GM12878 (cell line): ENCODE data around the gene SPINK5. TPM values are rescaled to one million over a fixed set of nuclear protein-coding genes. Genes with fewer than 3 reads are reported as not detected.

ENCODE experiments used
- ATAC-seq: fragments of 200-7000 bp; cut with Tn5 transposase; 3 replicates; pipeline ENCODE4 v1.9.1; 2020; ENCODE audit warnings: mild to moderate bottlenecking, moderate library complexity
- BruUV-seq: library from RNA; stranded (reverse); fragments of 400-500 nt; replicated peaks from 2 replicates; lab custom pipeline; 2021; lab: Mats Ljungman, UMichigan
- CTCF ChIA-PET: fragments of 300-600 bp; sonication (Branson Sonifier 250); formaldehyde crosslinking; extraction: SDS; loops from one replicate; lab custom pipeline; 2021; ENCODE audit warnings: inconsistent platforms; lab: Yijun Ruan, JAX
- POLR2A ChIA-PET: fragments of 350-600 bp; formaldehyde crosslinking; extraction: SDS; loops from one replicate; lab custom pipeline; 2021; ENCODE audit warnings: inconsistent platforms; lab: Charles Lee
- RAD21 ChIA-PET: fragments of 300-600 bp; sonication (Branson Sonifier 250); formaldehyde crosslinking; loops from one replicate; lab custom pipeline; 2023; ENCODE audit warnings: antibody characterized with exemption; ENCODE audit not compliant: unreplicated experiment; lab: Charles Lee
- SMC1A ChIA-PET: fragments of 300-600 bp; sonication (Branson Sonifier 250); formaldehyde crosslinking; loops from one replicate; lab custom pipeline; 2023; ENCODE audit not compliant: unreplicated experiment, uncharacterized antibody; lab: Charles Lee
- DNase-seq: peaks from one replicate; pipeline ENCODE4 v3.0.0-alpha.2; 2011; ENCODE audit warnings: low read depth, low spot score
- FAIRE-seq: peaks from 3 replicates; lab custom pipeline; 2011; peaks lifted over from hg19 to GRCh38; lab: Jason Lieb, UNC
- H2AFZ ChIP-seq: 2 replicates; pipeline ENCODE4 v1.6.0; 2011; ENCODE audit warnings: low read depth, low read length, control low read depth; ENCODE audit not compliant: control insufficient read depth
- H3K27ac ChIP-seq: 2 replicates; pipeline ENCODE4 v1.5.1; 2011; ENCODE audit warnings: control low read depth; ENCODE audit not compliant: control insufficient read depth, insufficient read depth
- H3K27me3 ChIP-seq, 2 experiments: replicated peaks in 1 of 2; 2 replicates each; pipeline versions ENCODE4 v1.6.0 to v1.6.1; 2011; ENCODE audit warnings: low read length in 1 of 2; ENCODE audit not compliant: control insufficient read depth in 2 of 2, insufficient read depth in 2 of 2
- H3K36me3 ChIP-seq, 2 experiments: 2 replicates each; pipeline ENCODE4 v1.5.1; 2011; ENCODE audit warnings: low read length in 1 of 2; ENCODE audit not compliant: control insufficient read depth in 2 of 2, insufficient read depth in 2 of 2
- H3K4me1 ChIP-seq: 2 replicates; pipeline ENCODE4 v1.6.1; 2011; ENCODE audit warnings: mild to moderate bottlenecking, low read length, moderate library complexity, mixed read lengths; ENCODE audit not compliant: control insufficient read depth, insufficient read depth
- H3K4me2 ChIP-seq: 2 replicates; pipeline ENCODE4 v1.6.0; 2011; ENCODE audit warnings: control low read depth; ENCODE audit not compliant: control insufficient read depth, insufficient read depth
- H3K4me3 ChIP-seq: fragments of 200-600 bp; sonication (generic); 2 replicates; pipeline ENCODE4 v1.5.1; 2016
- H3K79me2 ChIP-seq: 2 replicates; pipeline ENCODE4 v1.6.0; 2011; ENCODE audit warnings: low read length; ENCODE audit not compliant: control insufficient read depth, insufficient read depth
- H3K9ac ChIP-seq: 2 replicates; pipeline ENCODE4 v1.8.0; 2011; ENCODE audit warnings: low read length, control low read depth, mixed read lengths; ENCODE audit not compliant: control insufficient read depth, insufficient read depth
- H3K9me3 ChIP-seq: replicated peaks from 3 replicates; pipeline ENCODE4 v1.5.1; 2011; ENCODE audit warnings: mild to moderate bottlenecking, low read length; ENCODE audit not compliant: control insufficient read depth, insufficient read depth
- H4K20me1 ChIP-seq: 2 replicates; pipeline ENCODE4 v1.6.0; 2011; ENCODE audit not compliant: control insufficient read depth, insufficient read depth
- ATF7 ChIP-seq: fragments of 450-650 bp; IDR thresholded peaks from 2 replicates; pipeline ENCODE4 v1.6.1; 2016; ENCODE audit warnings: low read depth, mild to moderate bottlenecking
- BMI1 ChIP-seq: fragments of 450-650 bp; IDR thresholded peaks from 2 replicates; pipeline ENCODE4 v1.6.1; 2016; ENCODE audit warnings: mild to moderate bottlenecking, moderate library complexity, borderline replicate concordance
- CREM ChIP-seq: IDR thresholded peaks from 2 replicates; pipeline ENCODE4 v1.6.1; 2014; ENCODE audit warnings: antibody characterized with exemption, low read depth
- EGR1 ChIP-seq, 2 experiments: IDR thresholded peaks; 1 replicate in 1 of 2; 2 replicates in 1 of 2; pipeline ENCODE4 v1.6.1; 2011 to 2012; ENCODE audit warnings: low read depth in 2 of 2, low read length in 2 of 2, borderline replicate concordance in 1 of 2, mild to moderate bottlenecking in 1 of 2, moderate library complexity in 1 of 2
- IKZF1 ChIP-seq: fragments of 450-650 bp; conservative IDR thresholded peaks from 2 replicates; pipeline ENCODE4 v1.6.1; 2017; ENCODE audit warnings: antibody characterized with exemption, mild to moderate bottlenecking
- PAX8 ChIP-seq: fragments of 450-650 bp; IDR thresholded peaks from 2 replicates; pipeline ENCODE4 v1.6.1; 2017; ENCODE audit warnings: mild to moderate bottlenecking, moderate library complexity
- RAD21 ChIP-seq: IDR thresholded peaks from 2 replicates; pipeline ENCODE4 v1.6.1; 2011; ENCODE audit warnings: mild to moderate bottlenecking, low read depth, low read length, moderate library complexity; ENCODE audit not compliant: insufficient read depth
- YBX1 ChIP-seq: fragments of 450-650 bp; IDR thresholded peaks from 2 replicates; pipeline ENCODE4 v1.6.1; 2016; ENCODE audit warnings: antibody characterized with exemption
- in situ Hi-C: fragments of 300-500 bp; cut with MboI; formaldehyde crosslinking; loops from 9 replicates; pipeline ENCODE4 v1.14.3; 2018; ENCODE audit warnings: mixed read lengths
- intact Hi-C: fragments of 100-400 bp; cut with micrococcal nuclease; formaldehyde crosslinking; loops from one replicate; pipeline ENCODE4 v1.14.2; 2022; ENCODE audit not compliant: unreplicated experiment
- polyA plus RNA-seq, 11 experiments: library from polyadenylated mRNA; depleted of rRNA in 4 of 11; unstranded in 6 of 11; stranded (reverse) in 5 of 11; fragments of >200 nt; fragmentation: Nextera tagmentation in 4 of 11; fragmentation: Illumina TruSeq in 1 of 11; extraction: Ambion mirVana in 4 of 11; extraction: Trizol in 1 of 11; gene quantifications; 1 replicate in 1 of 11; 2 replicates in 10 of 11; pipeline versions ENCODE4 v1.2.1 to v1.2.3, GENCODE V29; 2011 to 2016; ENCODE audit warnings: inconsistent platforms in 2 of 11, missing spikeins in 2 of 11, low read depth in 1 of 11
- total RNA-seq, 4 experiments: library from RNA; depleted of rRNA in 3 of 4; stranded (reverse); fragments of >200 nt in 3 of 4; fragmentation: Illumina TruSeq in 1 of 4; extraction: Trizol in 1 of 4; gene quantifications; 2 replicates each; pipeline versions ENCODE4 v1.2.1 to v1.2.3, GENCODE V29; 2013 to 2021
- TF ChIP-seq, protein P1 (sequence below): IDR thresholded peaks from 2 replicates; pipeline ENCODE4 v1.6.1; 2011; ENCODE audit warnings: low read depth, mild to moderate bottlenecking, low read length, moderate library complexity, borderline replicate concordance; ENCODE audit errors: extremely low read depth
- TF ChIP-seq, protein P2 (sequence below): fragments of 450-650 bp; IDR thresholded peaks from 2 replicates; pipeline ENCODE4 v1.6.1; 2017; ENCODE audit warnings: mild to moderate bottlenecking
- TF ChIP-seq, protein P3 (sequence below): fragments of 450-650 bp; conservative IDR thresholded peaks from 2 replicates; pipeline ENCODE4 v1.6.1; 2017; ENCODE audit warnings: mild to moderate bottlenecking, moderate library complexity

SPINK5 gene
- total and polyA plus RNA-seq, 10 of the 15 experiments (the other 5 are each of a cell fraction or from before 2014, with no cell fraction given), result 0.04 to 0.09 TPM; not detected in 8

DNA sequence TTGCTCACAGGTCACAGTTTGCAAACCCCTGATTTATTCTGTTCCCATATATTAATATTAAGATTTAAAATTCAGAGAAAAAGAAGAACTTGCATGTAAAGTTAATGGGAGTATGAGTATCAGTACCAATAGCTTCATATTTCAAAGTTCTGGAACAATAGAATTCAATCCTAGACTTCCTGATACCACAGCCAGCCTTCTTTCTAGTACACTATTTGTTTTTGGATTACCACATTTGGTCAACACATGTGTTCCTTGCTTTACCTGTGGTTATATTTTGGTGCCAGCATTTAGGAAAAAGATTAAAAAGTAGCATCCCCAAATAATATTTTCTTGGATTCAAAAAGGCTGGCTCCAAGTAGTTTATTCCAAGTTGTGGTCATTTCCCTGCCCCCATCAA, 49.5 kb downstream of the SPINK5 start:
- DNase-seq, result no peak
- Histone ChIP-seq H3K27ac (no peak overlapping the region), H3K79me2 (no peaks in the 10 kb centered on the region), H3K27me3 (no peaks in the 10 kb centered on the region), H3K9me3 (no peaks in the 10 kb centered on the region), H3K4me2 (no peak overlapping the region), H3K9ac (no peak overlapping the region), H3K36me3 (no peaks in the 10 kb centered on the region), H3K4me3 (no peak overlapping the region), H3K4me1 (no peaks in the 10 kb centered on the region), H4K20me1 (no peaks in the 10 kb centered on the region), H2AFZ (no peak overlapping the region)
- FAIRE-seq, result no peak
- ChIA-PET CTCF (no interaction called here), SMC1A (no interaction called here), POLR2A (no interaction called here), RAD21 (no interaction called here)
- intact Hi-C loops, result no loop called here
- TF ChIP-seq RAD21 (no peak), PAX8 (no peak), IKZF1 (no peak), EGR1 (IDR thresholded peaks at IDR 0.05; ENCODE audit: borderline replicate concordance in 1 of 2, low read depth in 2 of 2, low read length in 2 of 2) (no peak), YBX1 (no peak), CREM (no peak), ATF7 (no peak), BMI1 (no peak)
- TF ChIP-seq, protein P1, sequence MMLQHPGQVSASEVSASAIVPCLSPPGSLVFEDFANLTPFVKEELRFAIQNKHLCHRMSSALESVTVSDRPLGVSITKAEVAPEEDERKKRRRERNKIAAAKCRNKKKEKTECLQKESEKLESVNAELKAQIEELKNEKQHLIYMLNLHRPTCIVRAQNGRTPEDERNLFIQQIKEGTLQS, result no peak
- TF ChIP-seq, protein P2, sequence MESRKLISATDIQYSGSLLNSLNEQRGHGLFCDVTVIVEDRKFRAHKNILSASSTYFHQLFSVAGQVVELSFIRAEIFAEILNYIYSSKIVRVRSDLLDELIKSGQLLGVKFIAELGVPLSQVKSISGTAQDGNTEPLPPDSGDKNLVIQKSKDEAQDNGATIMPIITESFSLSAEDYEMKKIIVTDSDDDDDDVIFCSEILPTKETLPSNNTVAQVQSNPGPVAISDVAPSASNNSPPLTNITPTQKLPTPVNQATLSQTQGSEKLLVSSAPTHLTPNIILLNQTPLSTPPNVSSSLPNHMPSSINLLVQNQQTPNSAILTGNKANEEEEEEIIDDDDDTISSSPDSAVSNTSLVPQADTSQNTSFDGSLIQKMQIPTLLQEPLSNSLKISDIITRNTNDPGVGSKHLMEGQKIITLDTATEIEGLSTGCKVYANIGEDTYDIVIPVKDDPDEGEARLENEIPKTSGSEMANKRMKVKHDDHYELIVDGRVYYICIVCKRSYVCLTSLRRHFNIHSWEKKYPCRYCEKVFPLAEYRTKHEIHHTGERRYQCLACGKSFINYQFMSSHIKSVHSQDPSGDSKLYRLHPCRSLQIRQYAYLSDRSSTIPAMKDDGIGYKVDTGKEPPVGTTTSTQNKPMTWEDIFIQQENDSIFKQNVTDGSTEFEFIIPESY, result no peak
- TF ChIP-seq, protein P3, sequence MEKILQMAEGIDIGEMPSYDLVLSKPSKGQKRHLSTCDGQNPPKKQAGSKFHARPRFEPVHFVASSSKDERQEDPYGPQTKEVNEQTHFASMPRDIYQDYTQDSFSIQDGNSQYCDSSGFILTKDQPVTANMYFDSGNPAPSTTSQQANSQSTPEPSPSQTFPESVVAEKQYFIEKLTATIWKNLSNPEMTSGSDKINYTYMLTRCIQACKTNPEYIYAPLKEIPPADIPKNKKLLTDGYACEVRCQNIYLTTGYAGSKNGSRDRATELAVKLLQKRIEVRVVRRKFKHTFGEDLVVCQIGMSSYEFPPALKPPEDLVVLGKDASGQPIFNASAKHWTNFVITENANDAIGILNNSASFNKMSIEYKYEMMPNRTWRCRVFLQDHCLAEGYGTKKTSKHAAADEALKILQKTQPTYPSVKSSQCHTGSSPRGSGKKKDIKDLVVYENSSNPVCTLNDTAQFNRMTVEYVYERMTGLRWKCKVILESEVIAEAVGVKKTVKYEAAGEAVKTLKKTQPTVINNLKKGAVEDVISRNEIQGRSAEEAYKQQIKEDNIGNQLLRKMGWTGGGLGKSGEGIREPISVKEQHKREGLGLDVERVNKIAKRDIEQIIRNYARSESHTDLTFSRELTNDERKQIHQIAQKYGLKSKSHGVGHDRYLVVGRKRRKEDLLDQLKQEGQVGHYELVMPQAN, result no peak
- in situ Hi-C loops, result no loop called here
- no TSS peak for BruUV-seq
- no peak for ATAC-seq
